H1 (cell line): Measurements from ENCODE around the gene BMERB1. TPM values are rescaled to one million over a fixed set of nuclear protein-coding genes. Genes with fewer than 3 reads are reported as not detected.

Source experiments
- CTCF ChIA-PET: fragments of 300-600 bp; sonication (Branson Sonifier 250); formaldehyde crosslinking; loops from one replicate; lab custom pipeline; 2021; ENCODE audit not compliant: partially characterized antibody; lab: Charles Lee
- POLR2A ChIA-PET: fragments of 300-600 bp; sonication (Branson Sonifier 250); formaldehyde crosslinking; loops from one replicate; lab custom pipeline; 2021; ENCODE audit warnings: inconsistent platforms; ENCODE audit not compliant: partially characterized antibody; lab: Charles Lee
- DNase-seq, 2 experiments: peaks; one replicate each; pipeline versions ENCODE4 v3.0.0 to v3.0.0-alpha.2; 2010 to 2022; ENCODE audit warnings: low spot score in 2 of 2, low read depth in 1 of 2, mixed read lengths in 1 of 2
- FAIRE-seq: peaks from 2 replicates; lab custom pipeline; 2011; peaks lifted over from hg19 to GRCh38; lab: Jason Lieb, UNC
- H2AFZ ChIP-seq: 2 replicates; pipeline ENCODE4 v1.8.1; 2012; ENCODE audit warnings: low read length, inconsistent platforms
- H2AK5ac ChIP-seq: 2 replicates; pipeline ENCODE4 v1.6.1; 2013; ENCODE audit warnings: low read depth, low read length
- H2BK120ac ChIP-seq: replicated peaks from 2 replicates; pipeline ENCODE3; 2013; ENCODE audit warnings: low read depth, low read length, inconsistent platforms
- H2BK12ac ChIP-seq: 2 replicates; pipeline ENCODE4 v1.6.1; 2013; ENCODE audit warnings: low read depth, low read length
- H2BK15ac ChIP-seq: 2 replicates; pipeline ENCODE4 v1.6.1; 2013; ENCODE audit warnings: low read length
- H2BK20ac ChIP-seq: 2 replicates; pipeline ENCODE4 v1.6.1; 2013; ENCODE audit warnings: low read length
- H2BK5ac ChIP-seq: 2 replicates; pipeline ENCODE4 v1.6.1; 2013; ENCODE audit warnings: low read depth, low read length
- H3K14ac ChIP-seq: 2 replicates; pipeline ENCODE4 v1.6.1; 2013; ENCODE audit warnings: inconsistent platforms; ENCODE audit not compliant: insufficient read length
- H3K18ac ChIP-seq: 2 replicates; pipeline ENCODE4 v1.6.1; 2013; ENCODE audit warnings: low read length; ENCODE audit errors: extremely low read depth
- H3K23ac ChIP-seq: 2 replicates; pipeline ENCODE4 v1.6.1; 2013; ENCODE audit warnings: inconsistent platforms; ENCODE audit not compliant: insufficient read length
- H3K23me2 ChIP-seq: 2 replicates; pipeline ENCODE4 v1.6.1; 2013; ENCODE audit warnings: low read depth, low read length
- H3K27ac ChIP-seq: 2 replicates; pipeline ENCODE4 v1.6.1; 2011; ENCODE audit warnings: low read depth, low read length, inconsistent platforms
- H3K27me3 ChIP-seq, 4 experiments: replicated peaks in 1 of 4; 1 replicate in 1 of 4; 2 replicates in 3 of 4; pipeline versions ENCODE4 v1.6.1 to v1.8.1; 2011 to 2013; ENCODE audit warnings: low read length in 3 of 4, mild to moderate bottlenecking in 3 of 4, inconsistent platforms in 2 of 4, mixed read lengths in 2 of 4, moderate library complexity in 1 of 4; ENCODE audit not compliant: control insufficient read depth in 3 of 4, insufficient read depth in 3 of 4; ENCODE audit errors: extremely low read depth in 1 of 4
- H3K36me3 ChIP-seq, 4 experiments: 2 replicates each; pipeline versions ENCODE4 v1.6.1 to v1.8.1; 2011 to 2013; ENCODE audit warnings: mild to moderate bottlenecking in 4 of 4, low read length in 3 of 4, moderate library complexity in 2 of 4, control low read depth in 1 of 4, inconsistent platforms in 1 of 4; ENCODE audit not compliant: insufficient read depth in 4 of 4, control insufficient read depth in 2 of 4
- H3K4ac ChIP-seq: replicated peaks from 2 replicates; pipeline ENCODE3; 2013; ENCODE audit warnings: low read length, low read depth, mixed read lengths, inconsistent platforms; ENCODE audit not compliant: insufficient read length
- H3K4me1 ChIP-seq, 4 experiments: replicated peaks in 1 of 4; 1 replicate in 1 of 4; 2 replicates in 3 of 4; pipeline versions ENCODE4 v1.6.1 to v1.8.1; 2011 to 2013; ENCODE audit warnings: low read length in 3 of 4, inconsistent platforms in 2 of 4, mixed read lengths in 1 of 4; ENCODE audit not compliant: insufficient read depth in 4 of 4, control insufficient read depth in 3 of 4
- H3K4me2 ChIP-seq, 2 experiments: 2 replicates each; pipeline versions ENCODE4 v1.6.1 to v1.8.1; 2011 to 2013; ENCODE audit warnings: low read depth in 2 of 2, low read length in 2 of 2, control low read depth in 1 of 2, inconsistent platforms in 1 of 2, mild to moderate bottlenecking in 1 of 2; ENCODE audit not compliant: insufficient read depth in 1 of 2
- H3K4me3 ChIP-seq, 4 experiments: fragments of 200-600, 300-600 bp in 1 of 4; sonication (generic), shearing (Covaris generic), sonication (Bioruptor Twin) in 1 of 4; 2 replicates each; pipeline versions ENCODE4 v1.5.1 to v1.8.1; 2011 to 2016; ENCODE audit warnings: low read length in 4 of 4, low read depth in 3 of 4, control low read depth in 2 of 4, inconsistent platforms in 2 of 4, mild to moderate bottlenecking in 2 of 4, mixed read lengths in 1 of 4, moderate library complexity in 1 of 4; ENCODE audit not compliant: insufficient read depth in 2 of 4; ENCODE audit errors: extremely low read depth in 1 of 4
- H3K56ac ChIP-seq: replicated peaks from 2 replicates; pipeline ENCODE3; 2013; ENCODE audit warnings: low read depth, mild to moderate bottlenecking, mixed read lengths, low read length, inconsistent platforms; ENCODE audit not compliant: insufficient read length
- H3K79me1 ChIP-seq: 2 replicates; pipeline ENCODE4 v1.6.1; 2013; ENCODE audit warnings: low read depth, low read length, control low read depth
- H3K79me2 ChIP-seq, 2 experiments: 2 replicates each; pipeline versions ENCODE4 v1.6.1 to v1.8.1; 2012 to 2013; ENCODE audit warnings: low read length in 2 of 2, mild to moderate bottlenecking in 2 of 2, inconsistent platforms in 1 of 2; ENCODE audit not compliant: insufficient read depth in 2 of 2, control insufficient read depth in 1 of 2
- H3K9ac ChIP-seq, 4 experiments: replicated peaks in 1 of 4; 1 replicate in 1 of 4; 2 replicates in 3 of 4; pipeline versions ENCODE4 v1.6.1 to v1.8.1; 2011 to 2013; ENCODE audit warnings: low read depth in 3 of 4, low read length in 3 of 4, control low read depth in 2 of 4, mild to moderate bottlenecking in 2 of 4, moderate library complexity in 2 of 4, inconsistent platforms in 1 of 4; ENCODE audit errors: extremely low read depth in 1 of 4
- H3K9me3 ChIP-seq, 2 experiments: 2 replicates each; pipeline versions ENCODE4 v1.6.1 to v1.8.1; 2012 to 2013; ENCODE audit warnings: mild to moderate bottlenecking in 2 of 2, moderate library complexity in 2 of 2, control low read depth in 1 of 2, inconsistent platforms in 1 of 2, low read depth in 1 of 2, low read length in 1 of 2, mixed read lengths in 1 of 2; ENCODE audit not compliant: insufficient read depth in 2 of 2
- H4K20me1 ChIP-seq, 2 experiments: replicated peaks in 1 of 2; 2 replicates each; pipeline versions ENCODE3 to v1.8.1; 2011 to 2013; ENCODE audit warnings: inconsistent platforms in 2 of 2, low read length in 2 of 2, mild to moderate bottlenecking in 1 of 2; ENCODE audit not compliant: insufficient read depth in 2 of 2, control insufficient read depth in 1 of 2
- H4K5ac ChIP-seq: 2 replicates; pipeline ENCODE4 v1.6.1; 2013; ENCODE audit warnings: low read length, low read depth, mixed read lengths, inconsistent platforms; ENCODE audit not compliant: insufficient read length
- H4K8ac ChIP-seq: 2 replicates; pipeline ENCODE4 v1.8.0; 2013; ENCODE audit warnings: mild to moderate bottlenecking, moderate library complexity, low read length, inconsistent platforms; ENCODE audit not compliant: insufficient read depth; ENCODE audit errors: extremely low read depth
- H4K91ac ChIP-seq: replicated peaks from 2 replicates; pipeline ENCODE3; 2013; ENCODE audit warnings: low read length, mixed read lengths, inconsistent platforms; ENCODE audit not compliant: insufficient read length
- EP300 ChIP-seq, 2 experiments: IDR thresholded peaks; 1 replicate in 1 of 2; 2 replicates in 1 of 2; pipeline ENCODE4 v1.6.1; 2011 to 2012; ENCODE audit warnings: low read depth in 2 of 2, low read length in 2 of 2, mild to moderate bottlenecking in 2 of 2, borderline replicate concordance in 1 of 2, inconsistent platforms in 1 of 2, moderate library complexity in 1 of 2
- WGBS, 2 experiments: shearing (Covaris generic) in 1 of 2; methylation state at CpG; one replicate each; pipeline versions ENCODE4 v1.1.6 to v1.1.7; 2013 to 2015; ENCODE audit warnings: low lambda C conversion rate in 2 of 2, mixed read lengths in 2 of 2, inconsistent platforms in 1 of 2, low coverage in 1 of 2, missing lambda C conversion rate in 1 of 2; ENCODE audit not compliant: insufficient replicate concordance in 2 of 2, insufficient coverage in 1 of 2, insufficient read length in 1 of 2; ENCODE audit errors: extremely low coverage in 1 of 2, missing lambda C conversion rate in 1 of 2; 5-methylcytosine and 5-hydroxymethylcytosine counted together
- polyA plus RNA-seq, 7 experiments: library from polyadenylated mRNA; depleted of rRNA in 3 of 7; stranded (reverse) in 5 of 7; unstranded in 2 of 7; fragments of >200 nt in 5 of 7; fragments of 200-250 nt in 2 of 7; gene quantifications; 1 replicate in 5 of 7; 2 replicates in 1 of 7; 4 replicates in 1 of 7; pipeline versions ENCODE4 v1.2.1 to v1.2.3, GENCODE V29; 2011 to 2013; ENCODE audit warnings: missing spikeins in 2 of 7, mixed read lengths in 2 of 7
- total RNA-seq: library from RNA; stranded (reverse); fragmentation: NEBNext Ultra II Directional; extraction: Animal tissue kit (Norgen Biotek cat#: 25700); gene quantifications from 2 replicates; pipeline ENCODE4 v1.2.1, GENCODE V29; 2021

The BMERB1 gene
- total and polyA plus RNA-seq, 2 of the 8 experiments (the other 6 are each of a cell fraction or from before 2014, with no cell fraction given) = 23.5 to 27.1 TPM

GRCh38 chr16:15440852-15441251, 6.5 kb downstream of the BMERB1 start:
- Histone ChIP-seq H2BK120ac (no peak overlapping the region), H3K4ac (no peak overlapping the region), H4K5ac (no peak overlapping the region), H3K56ac (no peak overlapping the region), H3K27me3 (peaks cover 0 to 1% (median 0%) of the 10 kb centered on the region in 4 experiments; a peak in 1 of 7 replicates), H3K36me3 (no peaks in the 10 kb centered on the region), H3K79me2 (peaks cover 0 to 13% of the 10 kb centered on the region in 2 experiments; a peak in 1 of 4 replicates), H3K4me2 (no peak overlapping the region), H4K20me1 (peaks cover 1 to 2% of the 10 kb centered on the region in 2 experiments), H4K91ac (no peak overlapping the region), H3K23ac (no peak overlapping the region), H4K8ac (no peak overlapping the region), H2BK20ac (no peak overlapping the region), H2BK5ac (no peak overlapping the region), H3K18ac (no peak overlapping the region), H3K27ac (no peak overlapping the region), H2BK15ac (no peak overlapping the region), H2BK12ac (no peak overlapping the region), H2AFZ (no peak overlapping the region)
- WGBS, 2 experiments = 89% methylated on average over 3 of the region's 3 CpGs; no CpG with 5 or more reads in 1 of the 2 experiments
- POLR2A ChIA-PET = no interaction called here
- TF ChIP-seq EP300 (IDR thresholded peaks at IDR 0.05; ENCODE audit: borderline replicate concordance in 1 of 2, low read depth in 2 of 2, low read length in 2 of 2) = no peak
- TF ChIP-seq, all 59 proteins: peak for 0
- Histone ChIP-seq H2AK5ac (no peak overlapping the region), H3K23me2 (no peaks in the 10 kb centered on the region), H3K4me1 (no peaks in the 10 kb centered on the region), H3K4me3 (no peak overlapping the region), H3K9me3 (no peaks in the 10 kb centered on the region), H3K9ac (no peak overlapping the region), H3K79me1 (no peaks in the 10 kb centered on the region), H3K14ac (no peak overlapping the region)
- CTCF ChIA-PET = interaction anchor here (0.8 kb wide), 1 partner anchor 69 kb away, joined by 3 read pairs; no protein-coding TSS in a partner anchor
- no peak for FAIRE-seq
- DNase-seq = no peak
